OCI-LY7 (cell line): Measurements from ENCODE around the gene FRMD1. TPM values are rescaled to one million over a fixed set of nuclear protein-coding genes. Genes with fewer than 3 reads are reported as not detected.

Source experiments
- BruUV-seq: library from RNA; stranded (reverse); fragments of 400-500 nt; replicated peaks from 2 replicates; lab custom pipeline; 2021; lab: Mats Ljungman, UMichigan
- CTCF ChIA-PET: fragments of 300-600 bp; sonication (Branson Sonifier 250); formaldehyde crosslinking; loops from one replicate; lab custom pipeline; 2022; ENCODE audit warnings: antibody characterized with exemption; ENCODE audit not compliant: unreplicated experiment; lab: Charles Lee
- POLR2A ChIA-PET: fragments of 300-600 bp; sonication (Branson Sonifier 250); formaldehyde crosslinking; loops from one replicate; lab custom pipeline; 2022; ENCODE audit warnings: antibody characterized with exemption; lab: Charles Lee
- DNase-seq: peaks from one replicate; pipeline ENCODE4 v3.0.0-alpha.2; 2015; ENCODE audit warnings: low spot score
- H2AFZ ChIP-seq: fragments of 200-600 bp; sonication (generic), shearing (Covaris generic); 2 replicates; pipeline ENCODE4 v1.6.1; 2014; ENCODE audit warnings: mild to moderate bottlenecking, antibody characterized with exemption, low read length, moderate library complexity
- H3K27ac ChIP-seq: fragments of 200-600 bp; sonication (generic); 2 replicates; pipeline ENCODE4 v1.5.1; 2014; ENCODE audit warnings: mixed run types, low read depth, mild to moderate bottlenecking, moderate library complexity, low read length, inconsistent platforms; ENCODE audit not compliant: poor library complexity, severe bottlenecking
- H3K36me3 ChIP-seq: fragments of 200-600 bp; sonication (generic); 2 replicates; pipeline ENCODE4 v1.6.1; 2014; ENCODE audit warnings: mild to moderate bottlenecking, antibody characterized with exemption, low read length, moderate library complexity, mixed read lengths; ENCODE audit not compliant: insufficient read depth
- H3K4me1 ChIP-seq: fragments of 200-600 bp; sonication (generic); 2 replicates; pipeline ENCODE4 v1.5.1; 2014; ENCODE audit warnings: mild to moderate bottlenecking, low read length; ENCODE audit not compliant: insufficient read depth, poor library complexity, severe bottlenecking
- H3K4me2 ChIP-seq: fragments of 200-600 bp; sonication (generic); 2 replicates; pipeline ENCODE4 v1.6.1; 2014; ENCODE audit warnings: mild to moderate bottlenecking, low read length
- H3K4me3 ChIP-seq: fragments of 200-600 bp; sonication (generic); 2 replicates; pipeline ENCODE4 v1.5.1; 2014; ENCODE audit warnings: mild to moderate bottlenecking, low read depth, low read length; ENCODE audit not compliant: poor library complexity, severe bottlenecking
- H3K79me2 ChIP-seq: fragments of 200-600 bp; sonication (generic); 2 replicates; pipeline ENCODE4 v1.6.1; 2016; ENCODE audit warnings: low read depth, mild to moderate bottlenecking, low read length, moderate library complexity, mixed read lengths; ENCODE audit not compliant: insufficient read depth
- H3K9me2 ChIP-seq: fragments of 200-600 bp; sonication (generic); 2 replicates; pipeline ENCODE4 v1.6.1; 2016; ENCODE audit warnings: mild to moderate bottlenecking, low read length, mixed read lengths; ENCODE audit not compliant: insufficient read depth
- H3K9me3 ChIP-seq: fragments of 200-600 bp; sonication (generic); 2 replicates; pipeline ENCODE4 v1.6.1; 2014; ENCODE audit warnings: mild to moderate bottlenecking, mixed run types, low read length, mixed read lengths
- H4K20me1 ChIP-seq: fragments of 200-600 bp; sonication (generic); 2 replicates; pipeline ENCODE4 v1.6.1; 2014; ENCODE audit warnings: mild to moderate bottlenecking, antibody characterized with exemption, low read length, moderate library complexity, mixed read lengths; ENCODE audit not compliant: insufficient read depth
- EZH2phosphoT487 ChIP-seq: fragments of 200-600 bp; sonication (generic); IDR thresholded peaks from 2 replicates; pipeline ENCODE4 v1.6.1; 2018; ENCODE audit warnings: low read depth, borderline replicate concordance, mild to moderate bottlenecking, mixed run types, antibody characterized with exemption, low read length, moderate library complexity, mixed read lengths
- intact Hi-C: fragments of 100-400 bp; cut with micrococcal nuclease; formaldehyde crosslinking; loops from one replicate; pipeline ENCODE4 v1.10.0; 2022; ENCODE audit not compliant: unreplicated experiment
- total RNA-seq, 2 experiments: library from RNA; depleted of rRNA in 1 of 2; stranded (reverse); fragments of >200 nt in 1 of 2; shearing (Covaris generic) in 1 of 2; gene quantifications; 2 replicates each; pipeline ENCODE4 v1.2.3, GENCODE V29; 2014 to 2022
- TF ChIP-seq, protein P1 (sequence below): fragments of 200-600 bp; sonication (generic); conservative IDR thresholded peaks from 2 replicates; pipeline ENCODE4 v1.5.1; 2014; ENCODE audit warnings: mild to moderate bottlenecking, antibody characterized with exemption, low read length, moderate library complexity, mixed read lengths

FRMD1 gene
- total RNA-seq, 2 experiments from 2014 or later, result not detected

DNA sequence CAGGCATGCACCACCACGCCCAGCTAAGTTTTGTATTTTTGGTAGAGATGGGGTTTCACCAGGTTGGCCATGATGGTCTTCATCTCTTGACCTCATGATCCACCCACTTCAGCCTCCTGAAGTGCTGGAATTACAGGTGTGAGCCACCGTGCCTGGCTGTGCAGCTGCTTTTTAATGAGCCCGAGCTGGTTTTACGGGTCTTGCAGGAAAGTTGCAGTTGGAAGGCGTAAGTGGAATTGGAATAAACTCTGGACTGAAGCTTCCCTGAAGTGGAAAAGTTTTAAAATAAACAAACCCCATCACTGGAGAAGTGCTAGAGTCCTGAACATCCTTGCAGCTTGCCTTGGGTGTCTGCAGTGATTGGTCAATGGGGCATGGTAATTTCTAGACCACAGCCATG, 41.2 kb downstream of the FRMD1 start:
- Histone ChIP-seq H4K20me1 (no peaks in the 10 kb centered on the region), H3K4me1 (no peaks in the 10 kb centered on the region), H3K9me3 (no peaks in the 10 kb centered on the region), H3K27ac (no peak overlapping the region), H3K4me3 (no peak overlapping the region), H3K9me2 (no peaks in the 10 kb centered on the region), H3K4me2 (no peak overlapping the region), H3K36me3 (no peaks in the 10 kb centered on the region), H2AFZ (no peak overlapping the region), H3K79me2 (no peaks in the 10 kb centered on the region)
- intact Hi-C loops, result no loop called here
- DNase-seq, result no peak
- BruUV-seq, result no TSS peak
- POLR2A ChIA-PET, result no interaction called here
- CTCF ChIA-PET, result no interaction called here
- TF ChIP-seq EZH2phosphoT487, result no peak
- TF ChIP-seq, protein P1, sequence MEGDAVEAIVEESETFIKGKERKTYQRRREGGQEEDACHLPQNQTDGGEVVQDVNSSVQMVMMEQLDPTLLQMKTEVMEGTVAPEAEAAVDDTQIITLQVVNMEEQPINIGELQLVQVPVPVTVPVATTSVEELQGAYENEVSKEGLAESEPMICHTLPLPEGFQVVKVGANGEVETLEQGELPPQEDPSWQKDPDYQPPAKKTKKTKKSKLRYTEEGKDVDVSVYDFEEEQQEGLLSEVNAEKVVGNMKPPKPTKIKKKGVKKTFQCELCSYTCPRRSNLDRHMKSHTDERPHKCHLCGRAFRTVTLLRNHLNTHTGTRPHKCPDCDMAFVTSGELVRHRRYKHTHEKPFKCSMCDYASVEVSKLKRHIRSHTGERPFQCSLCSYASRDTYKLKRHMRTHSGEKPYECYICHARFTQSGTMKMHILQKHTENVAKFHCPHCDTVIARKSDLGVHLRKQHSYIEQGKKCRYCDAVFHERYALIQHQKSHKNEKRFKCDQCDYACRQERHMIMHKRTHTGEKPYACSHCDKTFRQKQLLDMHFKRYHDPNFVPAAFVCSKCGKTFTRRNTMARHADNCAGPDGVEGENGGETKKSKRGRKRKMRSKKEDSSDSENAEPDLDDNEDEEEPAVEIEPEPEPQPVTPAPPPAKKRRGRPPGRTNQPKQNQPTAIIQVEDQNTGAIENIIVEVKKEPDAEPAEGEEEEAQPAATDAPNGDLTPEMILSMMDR, result no peak

GRCh38 chr6:168037242-168037641, 41.8 kb downstream of the FRMD1 start:
- H4K20me1 ChIP-seq, result no peaks in the 10 kb centered on the region
- no peaks in the 10 kb centered on the region for H3K4me1 ChIP-seq
- H3K4me3 ChIP-seq, result no peak overlapping the region
- ChIA-PET POLR2A (no interaction called here), CTCF (no interaction called here)
- H3K79me2 ChIP-seq, result no peaks in the 10 kb centered on the region
- no peak overlapping the region for H2AFZ ChIP-seq
- no peaks in the 10 kb centered on the region for H3K36me3 ChIP-seq
- intact Hi-C loops, result no loop called here
- H3K9me2 ChIP-seq, result no peaks in the 10 kb centered on the region
- DNase-seq, result no peak
- TF ChIP-seq, protein P1, result no peak
- TF ChIP-seq EZH2phosphoT487, result no peak
- H3K9me3 ChIP-seq, result no peaks in the 10 kb centered on the region
- H3K4me2 ChIP-seq, result no peak overlapping the region
- H3K27ac ChIP-seq, result no peak overlapping the region
- no TSS peak for BruUV-seq

DNA sequence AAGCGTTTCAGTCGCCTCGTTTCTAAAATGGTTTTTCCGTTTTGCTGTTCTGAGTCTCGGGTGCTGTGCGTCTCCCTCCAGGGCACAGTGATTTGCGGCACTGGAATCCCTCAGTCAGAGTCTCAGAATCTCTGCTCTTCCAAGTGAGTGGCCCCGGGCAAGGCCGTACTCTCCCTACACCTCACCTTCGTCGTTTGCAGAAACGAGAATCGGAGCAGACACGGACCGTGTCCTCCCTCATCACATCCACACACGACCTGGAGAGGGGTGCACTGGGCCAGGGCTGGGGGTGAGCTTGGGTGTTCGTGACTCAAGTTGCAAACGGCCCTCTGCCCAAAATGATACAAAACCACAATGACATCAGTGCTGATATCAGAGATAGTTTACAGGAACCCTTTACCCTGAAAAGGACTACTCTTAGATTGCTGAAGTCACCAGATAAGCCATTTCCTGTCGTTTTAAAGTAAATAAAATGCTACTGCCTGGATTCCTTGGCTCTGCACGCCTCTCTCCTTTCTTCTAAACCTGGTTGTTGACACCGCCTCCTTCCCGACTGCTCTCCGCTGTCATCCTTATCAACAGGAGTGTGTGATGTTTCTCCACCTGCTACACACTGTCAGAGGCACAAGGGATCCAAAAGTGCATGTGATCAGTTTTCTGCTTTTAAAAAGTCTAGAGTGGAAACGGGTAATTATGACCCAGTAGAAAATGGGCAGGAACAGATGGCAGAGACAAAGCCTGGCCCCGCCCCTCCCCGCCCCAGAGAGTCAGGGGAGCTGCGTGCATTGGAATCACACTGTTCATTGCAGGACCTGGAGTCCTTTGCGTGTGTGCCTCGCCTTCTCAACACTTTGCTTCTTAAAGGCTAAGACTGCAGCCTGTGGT, 43.1 kb downstream of the FRMD1 start:
- H2AFZ ChIP-seq, result no peak overlapping the region

More for the DNA sequence above, 43.1 kb downstream of the FRMD1 start:
- intact Hi-C loops, result no loop called here
- no TSS peak for BruUV-seq
- TF ChIP-seq EZH2phosphoT487, result no peak
- TF ChIP-seq, protein P1, result no peak
- no peak for DNase-seq
- no peaks in the 10 kb centered on the region for H3K79me2 ChIP-seq
- no peaks in the 10 kb centered on the region for H3K36me3 ChIP-seq
- no peak overlapping the region for H3K4me3 ChIP-seq
- CTCF ChIA-PET, result no interaction called here
- no peaks in the 10 kb centered on the region for H3K9me3 ChIP-seq
- no peak overlapping the region for H3K27ac ChIP-seq
- no peaks in the 10 kb centered on the region for H3K4me1 ChIP-seq
- H4K20me1 ChIP-seq, result no peaks in the 10 kb centered on the region
- H3K4me2 ChIP-seq, result no peak overlapping the region
- POLR2A ChIA-PET, result no interaction called here
- H3K9me2 ChIP-seq, result no peaks in the 10 kb centered on the region
